IPS-NIHi7 (cell line): Measurements from ENCODE around the gene GNG7.
"Not testable (repeated sequence)": the region's sequence is repeated elsewhere in the genome, so short reads cannot be mapped to it uniquely, and the experiment has no call there.

ENCODE experiments used
- DNase-seq: peaks from one replicate; pipeline ENCODE4 v3.0.0; 2012; ENCODE audit warnings: mixed read lengths; ENCODE audit errors: extremely low spot score

Gene GNG7

DNA sequence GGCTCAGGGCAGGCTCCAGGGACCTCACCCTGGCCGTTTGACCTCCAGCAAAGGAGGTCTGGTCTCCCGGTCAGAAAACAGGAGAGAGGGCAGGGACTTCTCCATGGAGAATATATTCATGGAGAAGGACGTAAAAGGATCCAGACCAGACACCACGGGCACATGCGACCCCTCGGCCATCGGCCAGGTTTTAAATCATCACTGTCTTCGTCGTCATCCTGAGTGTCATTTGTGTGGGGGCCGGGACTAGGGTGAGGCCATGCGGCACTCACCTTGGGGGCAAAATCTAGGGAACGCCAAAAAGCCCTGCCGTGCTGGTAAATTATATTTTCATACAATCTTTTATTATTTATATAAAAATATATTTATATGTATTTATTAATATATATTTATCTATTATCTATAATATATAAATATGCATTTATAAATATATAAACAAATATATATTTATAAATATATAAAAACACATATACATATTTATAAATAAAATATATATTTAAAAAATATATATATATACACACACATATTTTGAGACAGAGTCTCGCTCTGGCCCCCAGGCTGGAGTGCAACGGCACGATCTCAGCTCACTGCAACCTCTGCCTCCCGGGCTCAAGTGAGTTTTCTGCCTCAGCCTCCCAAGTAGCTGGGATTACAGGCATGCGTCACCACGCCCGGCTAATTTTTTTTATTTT is 151.2 kb downstream of the GNG7 start:
- DNase-seq, result no peak

- no peak for DNase-seq
These were observed 151.9 kb downstream of the GNG7 start for GRCh38 chr19:2550431-2551171.

GRCh38 chr19:2549701-2550191 is 152.7 kb downstream of the GNG7 start:
- DNase-seq, result no peak

- DNase-seq, result no peak
These were observed 153.5 kb downstream of the GNG7 start for GRCh38 chr19:2548966-2549365.

GRCh38 chr19:2547721-2548120 is 154.8 kb downstream of the GNG7 start:
- DNase-seq, result no peak

DNA sequence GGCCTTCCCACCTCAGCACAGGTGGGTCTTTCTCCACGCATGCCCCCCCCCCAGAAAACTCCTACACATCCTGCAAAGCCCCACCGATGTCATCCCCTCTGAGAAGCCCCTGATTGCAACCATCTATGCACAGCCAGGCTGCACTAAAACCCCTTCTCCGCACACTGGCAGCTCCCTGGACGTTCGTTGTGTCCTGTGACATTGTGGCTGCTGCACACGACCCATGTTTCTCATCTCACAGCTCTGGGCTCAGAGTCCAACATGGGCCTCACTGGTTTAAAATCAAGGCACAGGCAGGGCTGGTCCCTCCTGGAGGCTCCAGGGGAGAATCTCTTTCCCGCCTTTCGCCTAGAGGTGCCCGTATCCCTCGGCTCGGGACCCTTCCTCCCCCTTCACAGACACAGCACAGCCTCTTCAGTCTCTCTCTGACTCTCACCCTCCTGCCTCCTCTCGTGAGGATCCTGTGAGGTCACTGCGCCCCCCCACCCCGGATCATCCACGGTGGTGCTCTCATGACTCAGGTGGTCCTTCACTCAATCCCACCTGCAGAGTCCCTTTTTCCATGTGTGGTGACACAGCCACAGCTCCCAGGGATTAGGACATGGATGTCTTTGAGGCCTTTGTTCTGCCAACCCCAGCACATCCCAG is 155.3 kb downstream of the GNG7 start:
- no peak for DNase-seq

- DNase-seq, result no peak
These were observed 156.1 kb downstream of the GNG7 start for GRCh38 chr19:2546128-2547032.

GRCh38 chr19:2545416-2546127 is 156.9 kb downstream of the GNG7 start:
- DNase-seq, result not testable (repeated sequence)

- DNase-seq, result no peak
These were observed 157.7 kb downstream of the GNG7 start for GRCh38 chr19:2544576-2545415.

- DNase-seq, result peak; percentile 85
These were observed 158.7 kb downstream of the GNG7 start for GRCh38 chr19:2543463-2544442.

GRCh38 chr19:2543072-2543462 is 159.4 kb downstream of the GNG7 start:
- DNase-seq, result not testable (repeated sequence)

- DNase-seq, result no peak
These were observed 160.0 kb downstream of the GNG7 start for GRCh38 chr19:2542341-2543069.

DNA sequence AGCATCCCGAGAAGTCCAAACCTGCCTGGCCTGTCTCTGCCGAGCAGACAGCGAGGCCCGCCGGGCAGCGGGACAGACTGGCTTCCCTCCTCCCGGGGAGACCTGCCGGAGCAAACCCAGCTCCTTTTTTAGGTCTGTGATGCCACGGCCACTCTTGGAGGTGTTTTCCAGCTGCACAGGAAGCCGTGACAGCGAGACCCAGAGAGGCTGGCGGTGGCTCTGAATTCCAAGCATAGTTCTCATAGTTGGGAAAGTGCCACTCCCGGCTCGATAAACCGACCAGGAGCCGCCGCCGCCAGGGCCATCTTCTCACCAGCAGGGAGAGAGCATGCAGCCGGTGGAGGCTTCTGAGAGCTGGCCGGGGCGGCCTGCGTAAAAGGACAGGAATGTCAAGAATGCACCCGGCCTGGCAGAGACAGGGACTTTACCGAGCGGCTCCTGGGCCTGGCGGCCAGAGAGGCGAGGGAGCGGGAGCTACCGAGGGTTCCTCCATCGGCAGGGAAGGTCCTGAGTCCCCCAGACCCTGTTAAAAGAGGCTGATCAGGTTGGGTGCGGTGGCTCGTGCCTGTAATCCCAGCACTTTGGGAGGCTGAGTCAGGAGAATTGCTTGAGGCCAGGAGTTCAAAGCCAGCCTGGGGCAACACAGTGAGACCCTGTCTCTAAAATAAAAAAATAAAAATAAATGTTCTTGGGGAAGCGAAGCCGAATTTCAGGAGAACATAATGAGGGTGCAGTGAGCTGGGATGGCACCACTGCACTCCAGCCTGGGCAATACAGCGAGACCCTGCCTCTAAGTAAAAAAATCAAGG is 161.6 kb downstream of the GNG7 start:
- peak; percentile 94 for DNase-seq

DNA sequence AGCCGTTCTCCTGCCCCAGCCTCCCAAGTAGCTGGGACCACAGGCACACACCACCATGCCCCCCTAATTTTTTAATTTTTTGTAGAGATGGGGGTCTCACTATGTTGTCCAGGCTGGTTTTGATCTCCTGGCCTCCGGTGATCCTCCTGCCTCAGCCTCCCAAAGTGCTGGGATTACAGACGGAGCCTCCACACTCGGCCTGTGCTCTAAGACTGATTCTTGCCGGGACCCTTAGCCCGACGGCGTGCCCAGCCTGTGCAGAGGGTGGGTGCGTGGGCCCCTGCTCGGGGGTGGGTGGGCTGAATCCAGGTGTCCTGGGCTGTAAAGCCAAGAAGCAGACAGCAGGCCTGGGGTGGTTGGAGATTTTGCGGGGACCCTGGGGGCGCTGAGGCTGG is 162.2 kb downstream of the GNG7 start:
- no peak for DNase-seq

DNA sequence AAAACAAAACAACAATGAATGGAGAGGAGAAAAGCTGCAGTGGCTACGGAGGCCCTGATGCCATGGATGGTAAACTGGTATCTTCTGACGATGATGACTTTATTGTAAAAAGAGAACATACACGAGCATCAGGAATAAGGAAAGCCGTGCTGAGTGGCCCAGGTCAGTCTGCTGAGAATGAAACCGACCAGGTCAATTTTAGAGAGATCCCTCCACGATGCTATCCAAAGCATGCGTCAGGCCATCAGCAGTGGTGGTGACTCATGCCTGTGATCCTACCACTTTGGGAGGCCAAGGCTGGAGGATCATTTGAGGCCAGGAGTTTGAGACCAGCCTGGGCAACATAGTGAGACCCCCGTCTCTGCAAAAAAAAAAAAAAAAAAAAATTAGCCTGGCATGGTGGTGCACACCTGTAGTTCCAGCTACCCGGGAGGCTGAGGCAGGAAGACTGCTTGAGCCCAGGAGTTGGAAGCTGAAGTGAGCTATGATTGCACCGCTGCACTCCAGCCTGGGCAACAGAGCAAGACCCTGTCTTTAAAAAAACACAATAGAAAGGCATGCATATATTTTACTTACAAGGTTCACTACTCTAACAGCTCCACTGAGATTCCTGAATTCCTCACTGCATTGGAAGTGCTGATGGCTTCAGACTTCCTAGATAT is 164.3 kb downstream of the GNG7 start:
- no peak for DNase-seq

- DNase-seq, result not testable (repeated sequence)
These were observed 164.9 kb downstream of the GNG7 start for GRCh38 chr19:2537584-2537983.

DNA sequence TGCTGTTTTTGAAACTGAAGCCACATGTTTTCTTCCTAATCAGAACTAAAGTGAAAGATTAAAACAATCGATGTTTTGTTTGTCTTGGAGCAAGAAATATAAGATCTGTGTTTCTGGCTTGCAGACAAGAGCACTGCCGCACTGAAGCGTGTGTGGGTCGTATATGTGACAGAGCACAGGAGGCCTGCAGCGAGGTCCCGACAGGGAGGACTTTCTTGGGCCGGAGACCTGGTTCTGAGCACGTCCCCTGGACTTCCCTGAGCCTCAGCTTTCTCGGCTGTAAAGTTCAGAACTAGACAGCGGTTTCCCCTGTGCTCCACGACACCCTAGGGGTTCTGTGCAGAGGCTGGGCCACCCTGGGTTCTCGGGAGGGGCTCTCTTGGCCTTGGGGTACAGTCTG is 166.0 kb downstream of the GNG7 start:
- DNase-seq, result no peak
